GM23248 (cell line): Measurements from ENCODE around the gene EHBP1L1. TPM values are rescaled to one million over a fixed set of nuclear protein-coding genes. Genes with fewer than 3 reads are reported as not detected.
A peak's percentile ranks its signal among the peaks of the same experiment; 100 is the strongest.

ENCODE experiments used
- DNase-seq: peaks from one replicate; pipeline ENCODE4 v3.0.0-alpha.2; 2015
- H2AFZ ChIP-seq: fragments of 200-600 bp; sonication (generic); 2 replicates; pipeline ENCODE4 v1.6.1; 2016; ENCODE audit warnings: antibody characterized with exemption
- H3F3A ChIP-seq: fragments of 200-600 bp; sonication (generic); 2 replicates; pipeline ENCODE4 v1.6.1; 2016; ENCODE audit warnings: mild to moderate bottlenecking, antibody characterized with exemption, mixed run types; ENCODE audit not compliant: insufficient read depth
- H3K27ac ChIP-seq: fragments of 200-600 bp; sonication (generic); 2 replicates; pipeline ENCODE4 v1.5.1; 2016; ENCODE audit warnings: mild to moderate bottlenecking
- H3K27me3 ChIP-seq: fragments of 200-600 bp; sonication (generic); replicated peaks from 2 replicates; pipeline ENCODE4 v1.6.1; 2016; ENCODE audit warnings: mild to moderate bottlenecking; ENCODE audit not compliant: insufficient read depth
- H3K36me3 ChIP-seq: fragments of 200-600 bp; sonication (generic); 2 replicates; pipeline ENCODE4 v1.6.1; 2016; ENCODE audit warnings: low read depth, mild to moderate bottlenecking
- H3K4me1 ChIP-seq: fragments of 200-600 bp; sonication (generic); 2 replicates; pipeline ENCODE4 v1.6.1; 2016; ENCODE audit warnings: mild to moderate bottlenecking; ENCODE audit not compliant: insufficient read depth
- H3K4me2 ChIP-seq: fragments of 200-600 bp; sonication (generic); one replicate; pipeline ENCODE4 v1.6.1; 2016; ENCODE audit warnings: mild to moderate bottlenecking; ENCODE audit not compliant: unreplicated experiment
- H3K4me3 ChIP-seq: fragments of 200-600 bp; sonication (generic); 2 replicates; pipeline ENCODE4 v1.5.1; 2016; ENCODE audit warnings: mild to moderate bottlenecking
- H3K79me2 ChIP-seq: fragments of 200-600 bp; sonication (generic); 2 replicates; pipeline ENCODE4 v1.6.1; 2016; ENCODE audit warnings: mild to moderate bottlenecking; ENCODE audit not compliant: insufficient read depth
- H3K9ac ChIP-seq: fragments of 200-600 bp; sonication (generic); 2 replicates; pipeline ENCODE4 v1.6.1; 2016; ENCODE audit warnings: mild to moderate bottlenecking
- H3K9me2 ChIP-seq: fragments of 200-600 bp; sonication (generic); 2 replicates; pipeline ENCODE4 v1.6.1; 2016; ENCODE audit warnings: mixed run types, mild to moderate bottlenecking, moderate library complexity; ENCODE audit not compliant: insufficient read depth
- H3K9me3 ChIP-seq: fragments of 200-600 bp; sonication (generic); one replicate; pipeline ENCODE4 v1.6.1; 2017; ENCODE audit warnings: low read depth
- H4K20me1 ChIP-seq: fragments of 200-600 bp; sonication (generic); 2 replicates; pipeline ENCODE4 v1.6.0; 2016; ENCODE audit not compliant: insufficient read depth
- EZH2 ChIP-seq: fragments of 200-600 bp; sonication (generic); IDR thresholded peaks from 2 replicates; pipeline ENCODE4 v1.6.1; 2018; ENCODE audit warnings: antibody characterized with exemption, mild to moderate bottlenecking; ENCODE audit not compliant: insufficient read depth, poor library complexity, severe bottlenecking
- EZH2phosphoT487 ChIP-seq: fragments of 200-600 bp; sonication (generic); IDR thresholded peaks from 2 replicates; pipeline ENCODE4 v1.6.1; 2018; ENCODE audit warnings: antibody characterized with exemption, moderate library complexity, mild to moderate bottlenecking, low read depth; ENCODE audit not compliant: insufficient read depth
- WGBS, 2 experiments: methylation state at CpG; one replicate each; pipeline ENCODE4 v1.1.6; 2015 to 2017; ENCODE audit warnings: low lambda C conversion rate in 2 of 2, low coverage in 1 of 2; ENCODE audit errors: missing lambda C conversion rate in 2 of 2; 5-methylcytosine and 5-hydroxymethylcytosine counted together
- in situ Hi-C: fragments of 300-500 bp; cut with MboI; formaldehyde crosslinking; loops from 2 replicates; pipeline ENCODE4 v1.15.0; 2020
- polyA plus RNA-seq: library from polyadenylated mRNA; unstranded; fragments of >200 nt; fragmentation: Nextera tagmentation; extraction: Ambion mirVana; gene quantifications from 2 replicates; pipeline ENCODE4 v1.2.1, GENCODE V29; 2016
- total RNA-seq: library from RNA; depleted of rRNA; stranded (reverse); fragments of >200 nt; shearing (Covaris generic); gene quantifications from 2 replicates; pipeline ENCODE4 v1.2.3, GENCODE V29; 2014

EHBP1L1 gene
- total and polyA plus RNA-seq, 2 experiments from 2014 or later = 11.5 to 85.5 TPM

DNA sequence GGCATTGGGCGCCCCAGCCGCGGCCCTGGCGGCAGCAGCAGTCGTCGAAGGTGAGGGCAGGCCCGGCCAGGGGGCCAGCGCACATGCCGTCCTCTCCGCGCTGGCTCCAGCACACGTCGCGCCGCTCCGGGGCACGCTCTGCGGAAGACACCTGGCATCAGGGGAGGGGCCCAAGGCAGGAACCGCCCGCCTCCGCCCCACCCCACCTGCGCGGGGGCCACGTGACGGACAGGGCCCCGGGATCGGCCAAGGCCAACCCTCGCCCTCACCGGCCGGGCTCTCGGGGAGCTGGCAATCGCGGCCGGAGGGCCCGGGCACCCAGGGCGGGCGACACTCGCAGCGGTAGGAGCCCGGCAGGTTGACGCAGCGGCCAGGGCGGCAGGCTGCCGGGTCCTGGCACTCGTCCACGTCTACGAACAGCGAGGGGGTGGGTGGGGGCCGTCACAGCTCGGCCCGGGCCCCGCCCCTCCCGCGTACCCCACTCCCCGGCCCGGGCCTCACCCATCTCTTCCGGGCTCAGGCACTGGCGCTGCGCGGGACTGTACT, 36.0 kb upstream of the EHBP1L1 start:
- H3K9me2 ChIP-seq = no peaks in the 10 kb centered on the region
- H4K20me1 ChIP-seq = no peaks in the 10 kb centered on the region
- 0 out of 2 replicates have a peak, but pooled peaks cover 3% of the 10 kb centered on the region for H3K36me3 ChIP-seq
- H3K9me3 ChIP-seq = no peaks in the 10 kb centered on the region
- peaks cover 36% of the 10 kb centered on the region for H3F3A ChIP-seq
- H3K9ac ChIP-seq = peak overlapping the region; percentile 64
- H3K27me3 ChIP-seq = no peaks in the 10 kb centered on the region
- H2AFZ ChIP-seq = peak overlapping the region; percentile 42; the same call in 1 of the 2 replicates
- H3K4me3 ChIP-seq = peak overlapping the region; percentile 68
- in situ Hi-C loops = no loop called here
- H3K4me2 ChIP-seq = peak overlapping the region; percentile 70
- no peak for DNase-seq
- TF ChIP-seq EZH2 (no peak), EZH2phosphoT487 (no peak)
- no peaks in the 10 kb centered on the region for H3K79me2 ChIP-seq
- peak overlapping the region; percentile 77 for H3K27ac ChIP-seq
- H3K4me1 ChIP-seq = no peaks in the 10 kb centered on the region; the same call in 1 of the 2 replicates
- 27 to 33% methylated on average over 28 to 56 of the region's 60 CpGs for WGBS, 2 experiments

DNA sequence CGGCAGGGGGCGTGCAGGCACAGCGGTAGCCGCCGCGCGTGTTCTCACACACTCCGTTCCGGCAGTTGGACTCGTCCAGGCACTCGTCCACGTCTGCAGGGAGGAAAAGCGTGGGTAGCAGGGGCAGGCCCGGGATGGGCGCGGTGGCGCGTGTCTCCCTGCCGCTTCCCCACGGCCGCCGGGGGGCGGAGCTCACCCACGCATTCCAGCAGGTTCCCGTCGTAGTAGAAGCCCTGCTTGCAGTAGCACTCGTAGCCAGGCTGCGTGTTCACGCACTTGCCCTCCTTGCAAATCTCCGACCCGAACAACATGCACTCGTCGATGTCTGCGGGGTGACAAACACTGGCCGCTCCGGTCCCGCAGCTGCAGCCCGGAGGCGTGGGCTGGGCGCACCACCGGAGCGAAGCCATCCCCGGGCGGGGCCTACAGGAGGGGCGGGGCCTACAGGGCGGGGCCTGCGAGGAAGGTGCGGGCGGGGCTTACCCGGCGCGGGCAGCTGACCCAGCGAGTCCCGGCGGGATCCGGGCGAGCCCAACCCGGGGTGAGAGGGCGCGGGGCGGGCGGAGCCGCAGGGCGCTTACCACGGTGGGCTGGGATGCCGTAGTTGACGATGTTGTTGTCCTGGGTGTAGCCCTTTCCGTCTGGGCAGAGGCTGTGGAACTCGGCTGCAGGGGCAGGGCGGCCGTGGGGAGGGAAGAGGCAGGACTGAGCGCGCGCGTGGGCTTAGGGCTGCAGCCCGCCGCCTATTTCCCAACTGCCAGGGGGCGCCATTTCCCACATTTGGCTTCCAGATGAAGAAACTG, 35.4 kb upstream of the EHBP1L1 start:
- Histone ChIP-seq H2AFZ (peak overlapping the region; percentile 42; the same call in 1 of the 2 replicates), H3K9me2 (no peaks in the 10 kb centered on the region)

DNA sequence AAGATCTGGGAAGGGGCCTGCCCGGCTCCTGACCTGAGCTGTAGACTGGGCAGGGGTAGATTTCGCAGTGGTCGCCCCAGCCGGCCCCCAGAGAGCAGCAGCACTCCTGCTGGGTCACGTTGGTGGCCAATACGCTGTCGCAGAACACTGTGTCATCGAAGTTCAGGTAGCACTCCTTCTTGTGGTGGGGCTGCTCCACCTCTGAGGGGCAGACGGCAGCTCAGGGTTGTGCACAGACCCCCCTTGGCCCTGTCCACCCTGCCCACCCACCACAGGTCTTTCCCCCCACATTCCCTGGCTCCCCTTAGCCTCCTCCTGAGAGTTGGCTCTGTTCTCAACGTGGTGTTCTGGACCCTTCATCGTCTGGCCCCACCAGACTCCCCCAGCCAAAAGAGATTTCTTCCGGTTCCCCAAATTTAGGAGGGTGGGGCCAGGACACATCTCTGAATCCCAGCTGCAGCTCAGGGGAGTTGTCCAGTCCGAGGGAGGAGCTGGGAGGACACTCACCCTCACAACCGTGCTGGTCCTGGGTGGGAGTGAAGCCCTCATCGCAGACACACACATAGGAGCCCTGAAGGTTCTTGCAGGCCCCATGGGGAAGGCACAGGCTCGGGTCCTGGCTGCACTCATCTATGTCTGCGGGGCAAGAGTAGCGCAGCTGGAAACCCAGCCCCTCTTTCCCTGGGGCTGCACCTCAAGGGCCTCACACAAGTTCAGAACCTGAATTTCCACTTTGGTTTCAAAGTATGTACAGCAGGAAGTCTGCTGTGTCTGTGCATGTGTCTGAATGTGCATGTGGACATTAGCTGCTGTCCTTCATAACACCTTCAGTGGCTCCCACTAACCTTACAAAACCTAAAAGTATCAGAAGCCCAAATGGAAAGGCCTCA, 34.5 kb upstream of the EHBP1L1 start:
- DNase-seq = no peak
- WGBS, 2 experiments = 22 to 26% methylated on average over 15 to 18 of the region's 18 CpGs
- peak overlapping the region; percentile 68 for H3K4me3 ChIP-seq
- H3K4me2 ChIP-seq = peak overlapping the region; percentile 70
- H3F3A ChIP-seq = peaks cover 33% of the 10 kb centered on the region
- no peaks in the 10 kb centered on the region for H3K27me3 ChIP-seq
- H4K20me1 ChIP-seq = no peaks in the 10 kb centered on the region
- H3K27ac ChIP-seq = peak overlapping the region; percentile 77
- H3K36me3 ChIP-seq = 0 out of 2 replicates have a peak, but pooled peaks cover 3% of the 10 kb centered on the region
- peak overlapping the region; percentile 64 for H3K9ac ChIP-seq
- in situ Hi-C loops = no loop called here
- H3K79me2 ChIP-seq = no peaks in the 10 kb centered on the region
- H2AFZ ChIP-seq = peak overlapping the region; percentile 42; the same call in 1 of the 2 replicates
- no peaks in the 10 kb centered on the region for H3K9me3 ChIP-seq
- no peak for TF ChIP-seq EZH2phosphoT487
- TF ChIP-seq EZH2 = no peak
- H3K4me1 ChIP-seq = no peaks in the 10 kb centered on the region; the same call in 1 of the 2 replicates
- no peaks in the 10 kb centered on the region for H3K9me2 ChIP-seq

More for the DNA sequence above, 35.4 kb upstream of the EHBP1L1 start:
- H3K4me1 ChIP-seq = no peaks in the 10 kb centered on the region; the same call in 1 of the 2 replicates
- H3K79me2 ChIP-seq = no peaks in the 10 kb centered on the region
- DNase-seq = peak; percentile 97
- peak overlapping the region; percentile 70 for H3K4me2 ChIP-seq
- H3K36me3 ChIP-seq = 0 out of 2 replicates have a peak, but pooled peaks cover 3% of the 10 kb centered on the region
- H3F3A ChIP-seq = peaks cover 36% of the 10 kb centered on the region
- in situ Hi-C loops = no loop called here
- 1% methylated on average over 47 to 77 of the region's 78 CpGs for WGBS, 2 experiments
- peak overlapping the region; percentile 68 for H3K4me3 ChIP-seq
- H3K9me3 ChIP-seq = no peaks in the 10 kb centered on the region
- H3K9ac ChIP-seq = peak overlapping the region; percentile 64
- peak overlapping the region; percentile 77 for H3K27ac ChIP-seq
- no peaks in the 10 kb centered on the region for H4K20me1 ChIP-seq
- TF ChIP-seq EZH2phosphoT487 = no peak
- no peak for TF ChIP-seq EZH2
- H3K27me3 ChIP-seq = no peaks in the 10 kb centered on the region
